Heart left ventricle (tissue), 16 donors: ENCODE data around the gene UPK2. TPM values are rescaled to one million over a fixed set of nuclear protein-coding genes. Genes with fewer than 3 reads are reported as not detected.

Experiments used
- ATAC-seq, 4 donors: fragments of 200-7000 bp; cut with Tn5 transposase; one replicate each; pipeline ENCODE4 v1.9.1; 2020 to 2022; ENCODE audit warnings: moderate library complexity in 4 of 4, mild to moderate bottlenecking in 3 of 4, moderate number of reproducible peaks in 1 of 4
- DNase-seq, 5 donors: peaks; one replicate each; pipeline ENCODE4 v3.0.0-alpha.2; 2020
- H3K27ac ChIP-seq, 12 donors: fragments of 200-600 bp; sonication (generic) in 4 of 12; one replicate each; pipeline versions ENCODE4 v1.5.0 to v1.8.0; 2016 to 2022; ENCODE audit warnings: mild to moderate bottlenecking in 2 of 12
- H3K27me3 ChIP-seq, 9 donors: fragments of 200-600 bp; sonication (generic) in 2 of 9; one replicate each; pipeline versions ENCODE4 v1.5.1 to v1.8.0; 2016 to 2022; ENCODE audit warnings: mild to moderate bottlenecking in 3 of 9
- H3K36me3 ChIP-seq, 9 donors: fragments of 200-600 bp; sonication (generic) in 2 of 9; one replicate each; pipeline versions ENCODE4 v1.5.0 to v1.8.0; 2018 to 2022; ENCODE audit warnings: mild to moderate bottlenecking in 2 of 9
- H3K4me1 ChIP-seq, 12 donors: fragments of 200-600 bp; sonication (generic) in 4 of 12; one replicate each; pipeline versions ENCODE4 v1.5.0 to v1.8.0; 2016 to 2022; ENCODE audit warnings: mild to moderate bottlenecking in 3 of 12
- H3K4me3 ChIP-seq, 12 donors: fragments of 200-600 bp; sonication (generic) in 4 of 12; one replicate each; pipeline versions ENCODE4 v1.5.0 to v1.8.0; 2017 to 2022; ENCODE audit warnings: mild to moderate bottlenecking in 9 of 12, moderate library complexity in 4 of 12
- H3K9me3 ChIP-seq, 12 donors: fragments of 200-600 bp; sonication (generic) in 4 of 12; one replicate each; pipeline versions ENCODE4 v1.5.0 to v1.8.0; 2016 to 2022; ENCODE audit warnings: mild to moderate bottlenecking in 1 of 12
- POLR2A ChIP-seq, 2 donors: fragments of 450-650 bp; IDR thresholded peaks; one replicate each; pipeline ENCODE4 v1.6.1; 2017; ENCODE audit warnings: antibody characterized with exemption in 2 of 2, mild to moderate bottlenecking in 2 of 2, moderate library complexity in 2 of 2
- WGBS, 4 donors: extraction: QIAGEN DNeasy Blood & Tissue Kit in 2 of 4; methylation state at CpG; one replicate each; pipeline versions ENCODE4 v1.1.5 to v1.1.7; 2013 to 2018; 5-methylcytosine and 5-hydroxymethylcytosine counted together
- intact Hi-C, 10 donors: fragments of 100-400 bp; cut with DNase I; formaldehyde crosslinking; loops; one replicate each; pipeline versions ENCODE4 v1.11.1 to v1.14.2; 2022
- polyA plus RNA-seq, 2 donors: library from polyadenylated mRNA; stranded (reverse); fragments of 200-250 nt; gene quantifications; one replicate each; pipeline ENCODE4 v1.2.3, GENCODE V29; 2013
- total RNA-seq, 9 donors: library from RNA; depleted of rRNA in 2 of 9; stranded (reverse); fragments of >200 nt in 2 of 9; fragmentation: NEBNext Ultra II Directional in 3 of 9; extraction: Animal tissue kit (Norgen Biotek cat#: 25700) in 3 of 9; gene quantifications; one replicate each; pipeline versions ENCODE4 v1.1.0 to v1.2.4, GENCODE V29; 2016 to 2023
- TF ChIP-seq, protein P1 (sequence below), 12 donors: fragments of 200-600 bp; sonication (generic) in 4 of 12; IDR thresholded peaks; one replicate each; pipeline versions ENCODE4 v1.5.0 to v1.8.0; 2018 to 2022; ENCODE audit warnings: antibody characterized with exemption in 12 of 12, mild to moderate bottlenecking in 5 of 12
- donor health status: ischemic (EF 13 %, LVEDD 7.1; RV severe dilation, severe dysfunction).
- donor health status: healthy with polysubstance abuse.
- donor health status: DM: no; HTN: yes; CAD: no.
- donor health status: DM: no; HTN: no; CAD: no.
- donor health status: ischemic (EF 25% LVEDD 6.9; RV normal size, moderate dysfunction).
- donor health status: ischemic (EF 25% LVEDD 5.7; RV mildly dilated, moderate dysfunction).
- donor health status: healthy.
- donor health status: DM: yes; HTN: yes; CAD: no.
- donor health status: ischemic (EF 35%, LVEDD 5.7; RV mildly dilated, moderate dysfunction).
- donor health status: nonischemic (EF 11% LVEDD 7.7; RV severe dilation, severe dysfunction).
- donor health status: DM: yes; HTN: yes; CAD: no.
- donor health status: PGD.
- donor health status: ischemic (EF 29% LVEDD 5.4; RV normal size, mild dysfunction).
- donor health status: nonischemic (EF 23%, LVEDD 6.1; RV moderate dilation, normal function).

UPK2 gene
- total and polyA plus RNA-seq, 11 donors = not detected

GRCh38 chr11:118911113-118911879 lies 44.8 kb upstream of the UPK2 start:
- Histone ChIP-seq H3K27me3 (no peaks in the 10 kb centered on the region), H3K27ac (peak overlapping the region; percentile 65 to 100 (median 95)), H3K4me1 (peaks cover 33 to 100% (median 94%) of the 10 kb centered on the region in 12 donors), H3K9me3 (no peaks in the 10 kb centered on the region), H3K4me3 (peak overlapping the region in 10 of 12 donors; percentile 33 to 59 (median 48)), H3K36me3 (peaks cover 0 to 20% (median 14%) of the 10 kb centered on the region in 9 donors)
- WGBS, 4 donors = 28 to 40% (median 36%) methylated on average over 8 to 21 of the region's 21 CpGs
- TF ChIP-seq, protein P1, sequence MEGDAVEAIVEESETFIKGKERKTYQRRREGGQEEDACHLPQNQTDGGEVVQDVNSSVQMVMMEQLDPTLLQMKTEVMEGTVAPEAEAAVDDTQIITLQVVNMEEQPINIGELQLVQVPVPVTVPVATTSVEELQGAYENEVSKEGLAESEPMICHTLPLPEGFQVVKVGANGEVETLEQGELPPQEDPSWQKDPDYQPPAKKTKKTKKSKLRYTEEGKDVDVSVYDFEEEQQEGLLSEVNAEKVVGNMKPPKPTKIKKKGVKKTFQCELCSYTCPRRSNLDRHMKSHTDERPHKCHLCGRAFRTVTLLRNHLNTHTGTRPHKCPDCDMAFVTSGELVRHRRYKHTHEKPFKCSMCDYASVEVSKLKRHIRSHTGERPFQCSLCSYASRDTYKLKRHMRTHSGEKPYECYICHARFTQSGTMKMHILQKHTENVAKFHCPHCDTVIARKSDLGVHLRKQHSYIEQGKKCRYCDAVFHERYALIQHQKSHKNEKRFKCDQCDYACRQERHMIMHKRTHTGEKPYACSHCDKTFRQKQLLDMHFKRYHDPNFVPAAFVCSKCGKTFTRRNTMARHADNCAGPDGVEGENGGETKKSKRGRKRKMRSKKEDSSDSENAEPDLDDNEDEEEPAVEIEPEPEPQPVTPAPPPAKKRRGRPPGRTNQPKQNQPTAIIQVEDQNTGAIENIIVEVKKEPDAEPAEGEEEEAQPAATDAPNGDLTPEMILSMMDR (IDR thresholded peaks at IDR 0.05) = no peak
- no peak for TF ChIP-seq POLR2A (IDR thresholded peaks at IDR 0.05)
- DNase-seq = peak in 2 of 5 donors; percentile 60 to 66
- ATAC-seq = peak in 1 of 4 donors; percentile 2
- intact Hi-C loops = loop anchor here in 1 of 10 donors (5.0 kb wide), 1 partner anchor 191 kb away; the partner anchor contains the start of gene DPAGT1

DNA sequence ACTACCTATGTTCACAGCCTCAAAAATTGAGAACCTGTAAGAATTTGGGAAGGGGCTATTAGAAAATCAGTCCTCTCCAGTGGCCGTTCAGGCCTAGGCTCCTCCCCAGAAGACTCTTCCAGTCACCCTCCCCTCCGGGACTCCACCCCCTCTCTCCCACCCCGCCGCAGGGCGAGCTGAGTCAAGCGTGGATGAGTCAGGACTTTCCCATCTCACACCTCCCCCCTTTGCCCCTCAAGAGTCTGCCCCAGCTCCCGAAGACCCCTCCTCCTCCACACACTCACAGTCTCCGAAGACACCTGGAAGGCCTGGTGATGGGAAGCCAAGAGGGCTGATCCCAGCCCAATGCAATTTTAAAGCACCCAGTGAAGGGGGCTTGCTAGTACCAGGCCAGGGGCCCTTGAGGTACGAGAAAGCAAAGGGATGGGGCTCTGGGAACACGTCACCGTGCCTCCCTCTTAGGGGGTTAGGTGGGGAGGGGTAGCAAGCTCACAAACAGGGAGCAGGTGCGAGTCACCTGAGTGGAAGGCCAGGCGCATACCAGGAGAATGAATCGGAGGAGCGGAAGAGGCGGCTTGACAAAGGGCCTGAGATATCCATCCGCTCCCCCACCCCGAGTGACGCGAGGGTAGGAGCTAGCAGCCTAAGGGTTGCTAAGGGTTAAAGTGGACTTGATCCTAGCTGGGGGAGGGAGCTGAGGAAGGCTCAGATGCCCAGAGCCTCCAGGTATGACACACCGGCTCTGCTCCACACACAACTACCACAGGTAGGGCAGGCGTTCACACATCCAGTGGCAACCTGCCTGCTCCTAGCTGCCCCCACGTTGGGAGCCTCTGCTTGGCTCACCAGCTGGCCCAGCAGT lies 44.0 kb upstream of the UPK2 start:
- peak overlapping the region in 9 of 12 donors; percentile 44 to 59 (median 48) for H3K4me3 ChIP-seq
- peak overlapping the region; percentile 65 to 100 (median 95) for H3K27ac ChIP-seq
- DNase-seq (peak; percentile 81 to 93 (median 87)), ATAC-seq (peak; percentile 16 to 62 (median 46))
- TF ChIP-seq POLR2A (IDR thresholded peaks at IDR 0.05) = peak in 1 of 2 donors; percentile 41
- TF ChIP-seq, protein P1 (IDR thresholded peaks at IDR 0.05) = no peak
- intact Hi-C loops = loop anchor here in 1 of 10 donors (5.0 kb wide), 1 partner anchor 190 kb away; the partner anchor contains the start of gene DPAGT1
- H3K36me3 ChIP-seq = peaks cover 0 to 13% (median 8%) of the 10 kb centered on the region in 9 donors
- H3K9me3 ChIP-seq = no peaks in the 10 kb centered on the region
- H3K4me1 ChIP-seq = peaks cover 39 to 100% (median 99%) of the 10 kb centered on the region in 12 donors
- WGBS, 4 donors = 25 to 32% (median 29%) methylated on average over 21 to 23 of the region's 23 CpGs
- no peaks in the 10 kb centered on the region for H3K27me3 ChIP-seq

DNA sequence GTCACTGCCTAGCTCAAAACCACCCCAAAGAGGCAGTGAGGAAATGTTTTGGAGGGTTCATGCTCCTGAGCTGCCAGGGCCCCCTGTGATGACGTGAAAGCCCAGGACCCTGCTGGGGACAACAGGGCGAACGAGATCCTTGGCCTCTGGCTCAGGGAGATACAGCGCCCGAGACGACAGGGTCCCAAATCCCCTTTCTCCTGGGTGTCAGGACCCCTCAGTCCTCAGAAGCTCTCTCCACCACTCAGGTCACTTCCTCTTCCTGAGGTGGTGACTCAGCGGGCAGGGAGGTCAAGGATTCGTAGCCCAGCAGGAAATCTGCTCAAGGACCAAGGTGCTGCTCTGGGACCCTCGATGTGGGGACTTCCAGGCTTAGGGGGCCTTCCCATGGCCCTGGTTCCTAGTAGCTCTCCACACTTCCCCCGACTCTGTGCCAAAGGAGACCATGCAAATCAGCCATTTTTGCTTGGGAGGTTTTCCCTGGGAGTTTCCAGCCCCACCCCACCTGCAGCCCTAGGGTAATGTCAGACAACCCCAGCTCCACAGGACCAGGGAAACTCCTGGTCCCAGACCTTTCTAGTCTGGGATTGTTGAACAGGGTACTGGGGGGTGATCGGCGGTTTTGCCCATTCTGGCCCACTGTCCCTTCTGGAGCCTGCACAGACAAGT lies 43.2 kb upstream of the UPK2 start:
- intact Hi-C loops = loop anchor here in 1 of 10 donors (5.0 kb wide), 1 partner anchor 189 kb away; the partner anchor contains the start of gene DPAGT1
- Histone ChIP-seq H3K4me1 (peaks cover 37 to 100% (median 99%) of the 10 kb centered on the region in 12 donors), H3K27me3 (no peaks in the 10 kb centered on the region), H3K36me3 (peaks cover 0 to 5% (median 3%) of the 10 kb centered on the region in 9 donors), H3K27ac (peak overlapping the region; percentile 65 to 100 (median 95)), H3K9me3 (no peaks in the 10 kb centered on the region), H3K4me3 (peak overlapping the region in 6 of 12 donors; percentile 18 to 59 (median 48))
- ATAC-seq (no peak), DNase-seq (no peak)
- TF ChIP-seq POLR2A (IDR thresholded peaks at IDR 0.05) = no peak
- TF ChIP-seq, protein P1 (IDR thresholded peaks at IDR 0.05) = no peak
- 39 to 48% (median 44%) methylated on average over 10 to 12 of the region's 12 CpGs for WGBS, 4 donors
